HG02840 (cell line): ENCODE measurements around the gene TBX21.

Source experiments
- ATAC-seq: cut with Tn5 transposase; IDR thresholded peaks from one replicate; pipeline ENCODE4 v1.9.1; 2021; ENCODE audit warnings: mild to moderate bottlenecking, moderate library complexity, moderate number of reproducible peaks; ENCODE audit not compliant: unreplicated experiment, low FRiP score

The TBX21 gene

DNA sequence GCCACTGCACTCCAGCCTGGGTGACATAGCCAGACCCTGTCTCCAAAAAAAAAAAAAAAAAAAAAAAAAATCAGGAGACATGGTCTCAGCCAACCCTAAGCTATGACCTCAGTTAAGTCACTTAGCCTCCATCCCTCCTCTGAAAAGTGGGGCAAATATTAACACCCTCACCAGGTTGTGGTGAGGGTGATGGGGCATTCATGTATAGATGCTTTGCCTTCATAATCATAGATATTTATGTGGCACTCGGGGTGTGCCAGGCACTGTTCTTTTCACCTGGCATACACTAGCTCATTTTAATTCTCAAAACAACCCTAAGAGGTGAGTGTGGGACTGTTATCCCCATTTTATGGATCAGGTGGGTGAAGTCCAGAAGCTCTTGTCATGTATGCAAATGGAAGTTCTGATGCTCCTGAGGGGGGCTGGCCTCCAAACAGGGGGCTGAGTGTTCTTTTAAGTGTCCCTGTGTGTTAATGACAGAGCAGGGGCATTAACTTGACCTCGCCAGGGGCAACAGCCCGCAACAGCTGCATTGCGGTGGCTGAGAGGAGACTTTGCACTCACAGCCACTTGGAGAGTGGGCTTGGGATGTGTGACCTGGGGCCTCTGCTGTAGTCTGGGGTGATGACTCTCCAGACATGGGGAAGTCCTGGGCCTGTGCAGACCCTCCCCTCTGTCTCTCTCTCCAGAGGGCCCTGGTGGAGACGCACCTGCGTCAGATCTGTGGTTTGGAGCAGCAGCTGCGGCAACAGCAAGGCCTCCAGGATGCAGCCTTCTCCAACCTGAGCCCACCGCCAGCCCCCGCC is 34.9 kb upstream of the TBX21 start:
- ATAC-seq, result no peak

DNA sequence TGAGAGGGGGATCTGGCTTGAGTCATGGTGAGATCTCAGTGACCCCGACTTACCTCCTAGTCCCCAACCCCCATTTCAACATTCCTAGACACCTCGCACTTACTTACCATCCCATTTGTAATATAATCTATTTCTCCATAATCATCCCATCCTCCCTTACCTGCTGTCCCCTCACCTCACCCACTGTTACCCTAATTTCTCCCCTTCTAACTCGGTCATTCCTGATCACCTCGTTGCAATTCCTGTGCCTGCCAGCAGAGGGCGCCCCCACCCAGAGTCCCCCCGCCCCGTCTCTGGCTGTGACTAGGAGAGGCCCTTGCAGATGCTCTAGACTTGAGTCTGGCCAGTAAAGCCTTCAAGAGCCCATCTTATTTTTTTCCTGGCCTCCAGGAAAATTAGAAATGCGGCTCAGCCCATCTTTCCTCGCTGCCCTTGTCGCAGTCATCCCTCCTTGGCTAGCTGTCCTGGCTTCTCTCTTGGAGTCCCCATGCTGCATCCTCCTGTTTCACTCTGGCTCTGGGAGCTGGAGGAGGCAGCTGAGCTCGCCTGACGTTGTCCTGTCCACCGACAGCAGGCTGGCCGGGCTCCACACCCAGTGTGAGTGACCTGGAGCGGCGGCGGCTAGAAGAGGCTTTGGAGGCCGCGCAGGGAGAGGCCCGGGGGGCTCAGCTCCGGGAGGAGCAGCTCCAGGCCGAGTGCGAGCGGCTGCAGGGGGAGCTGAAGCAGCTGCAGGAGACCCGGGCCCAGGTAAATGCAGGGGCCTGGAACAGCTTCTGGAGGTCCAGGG is 34.1 kb upstream of the TBX21 start:
- ATAC-seq, result no peak

DNA sequence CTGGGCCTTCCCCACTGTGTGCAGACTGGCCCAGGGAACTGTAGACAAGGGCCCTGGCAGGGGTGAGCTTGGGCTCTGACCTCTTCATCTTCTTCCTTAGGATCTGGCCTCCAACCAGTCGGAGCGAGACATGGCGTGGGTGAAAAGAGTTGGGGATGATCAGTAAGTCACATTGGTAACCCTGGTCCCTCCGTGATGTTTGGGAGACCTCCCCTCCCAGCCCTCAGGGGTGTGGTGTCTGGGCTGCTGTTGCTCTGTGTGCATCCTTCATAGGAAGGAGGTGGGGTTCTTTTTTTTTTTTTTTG is 33.5 kb upstream of the TBX21 start:
- ATAC-seq, result no peak

DNA sequence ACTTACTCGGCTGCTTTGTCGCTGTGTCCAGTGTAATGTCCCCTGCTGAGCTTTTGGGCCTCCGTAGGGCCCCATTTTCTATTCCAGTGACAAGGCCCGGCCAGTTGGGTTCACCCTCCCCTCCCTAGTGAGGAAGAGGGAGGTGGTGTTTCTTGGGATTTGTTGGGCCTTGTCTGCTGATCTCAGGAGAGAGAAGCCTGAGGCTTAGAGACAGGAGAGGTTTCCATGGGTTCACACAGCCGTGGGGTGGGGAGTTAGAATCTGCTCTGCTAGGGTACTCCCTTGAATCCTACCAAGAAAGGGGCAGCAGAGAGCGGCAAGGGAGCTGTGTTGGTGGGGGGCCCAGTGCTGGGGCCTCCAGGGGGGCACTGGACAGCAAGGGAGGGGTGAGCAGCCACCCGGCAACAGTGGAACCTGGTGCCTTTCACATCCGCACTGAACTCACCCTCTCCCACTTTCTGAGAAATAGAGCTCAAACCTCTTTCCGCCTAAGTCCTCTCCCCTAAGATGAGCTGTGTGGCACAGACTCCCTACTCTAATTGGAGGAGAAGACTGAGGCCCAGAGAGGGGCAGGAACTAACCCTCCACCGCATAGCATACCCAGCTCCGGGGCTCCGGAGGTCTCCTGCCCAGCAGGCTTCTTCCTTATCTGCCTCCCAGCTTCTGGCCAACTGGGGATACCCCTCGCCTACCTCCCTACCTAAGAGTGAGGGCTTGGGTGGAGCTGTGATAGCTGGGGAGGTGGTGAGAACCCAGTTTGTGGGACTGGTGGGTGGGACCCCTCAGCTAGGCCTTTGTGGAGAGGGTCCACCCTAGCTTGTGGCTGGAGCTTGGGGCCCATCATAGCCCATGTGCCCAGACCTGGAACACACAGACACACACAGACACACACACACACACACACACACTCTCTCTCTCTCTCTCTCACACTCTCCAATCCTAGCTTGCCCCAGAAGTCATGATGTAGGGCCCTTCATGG is 32.3 kb upstream of the TBX21 start:
- no peak for ATAC-seq

- ATAC-seq, result no peak
These were observed 31.4 kb upstream of the TBX21 start for GRCh38 chr17:47701608-47702007.

DNA sequence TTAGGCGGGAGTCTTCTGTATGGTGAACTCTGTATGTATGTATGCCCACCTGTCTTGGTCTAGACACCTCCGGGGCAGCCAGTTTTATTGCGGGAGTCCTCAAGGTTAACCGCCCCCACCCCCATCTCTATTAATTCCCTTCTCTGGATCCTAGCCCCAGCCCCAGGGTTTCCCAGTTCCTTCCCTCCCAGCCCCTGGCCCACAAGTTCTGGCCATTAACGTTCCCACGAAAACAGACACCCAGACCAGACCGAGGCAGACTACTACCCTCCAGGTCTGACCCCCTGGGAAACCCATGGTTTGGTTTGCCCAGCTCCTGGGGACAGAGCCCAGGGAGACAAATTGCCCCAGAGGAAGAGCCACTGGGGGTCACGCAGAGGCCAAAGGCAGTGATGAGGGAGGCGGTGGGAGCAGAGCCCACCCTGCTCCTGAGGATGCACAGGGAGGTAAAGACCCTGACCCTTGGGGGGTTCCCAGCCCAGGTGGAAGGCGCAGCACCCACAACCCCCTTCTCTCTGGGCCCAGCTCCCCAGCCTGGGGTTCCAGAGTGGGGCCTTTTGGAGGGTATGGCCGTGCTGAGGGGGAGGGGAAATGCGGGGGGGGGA is 30.5 kb upstream of the TBX21 start:
- ATAC-seq, result no peak

DNA sequence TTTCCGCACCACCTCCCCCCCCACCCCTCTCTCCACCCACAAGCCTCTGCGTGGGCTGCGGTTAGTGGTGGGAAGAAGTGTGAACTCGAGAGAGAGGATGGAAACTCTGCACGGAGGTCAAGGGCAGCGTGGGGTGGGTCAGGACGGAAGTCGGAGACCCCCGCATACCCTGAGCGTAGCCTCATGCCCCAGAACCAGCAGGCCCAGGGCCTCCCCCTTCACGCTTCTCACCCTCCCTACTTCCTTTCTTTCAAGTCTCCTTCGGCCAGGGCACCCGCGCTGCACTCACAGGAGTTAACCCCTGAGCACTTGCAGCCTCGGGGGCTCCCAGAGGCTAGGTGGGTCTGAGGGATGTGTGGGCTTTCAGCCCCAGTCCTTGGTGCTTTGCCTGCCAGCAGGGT is 29.8 kb upstream of the TBX21 start:
- ATAC-seq, result no peak

- ATAC-seq, result no peak
These were observed 29.4 kb upstream of the TBX21 start for GRCh38 chr17:47703671-47704070.

GRCh38 chr17:47704116-47704515 is 28.9 kb upstream of the TBX21 start:
- ATAC-seq, result no peak

DNA sequence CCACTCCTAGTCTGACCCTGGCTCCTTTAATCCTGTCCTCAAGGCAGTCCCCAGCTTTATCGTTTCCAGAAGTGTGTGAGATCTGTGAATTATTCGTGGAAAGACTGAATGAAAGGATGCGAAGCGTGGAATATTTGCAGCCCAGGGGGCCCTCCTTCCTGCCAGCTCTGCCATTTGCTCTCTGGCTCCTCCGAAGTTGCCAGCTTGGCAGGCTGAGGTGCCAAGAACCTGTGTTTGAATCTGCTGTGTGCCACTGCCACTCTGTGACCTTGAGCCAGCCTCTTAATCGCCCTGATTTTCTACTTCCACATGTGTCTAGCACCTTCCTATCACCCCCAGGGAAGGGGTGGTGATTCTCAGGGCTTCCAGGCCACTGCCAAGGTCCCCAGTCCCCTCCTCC is 28.3 kb upstream of the TBX21 start:
- ATAC-seq, result no peak

GRCh38 chr17:47705536-47706530 is 27.2 kb upstream of the TBX21 start:
- ATAC-seq, result no peak

- no peak for ATAC-seq
These were observed 25.8 kb upstream of the TBX21 start for GRCh38 chr17:47707056-47707804.

- no peak for ATAC-seq
These were observed 25.2 kb upstream of the TBX21 start for GRCh38 chr17:47707884-47708283.

GRCh38 chr17:47708312-47708863 is 24.6 kb upstream of the TBX21 start:
- ATAC-seq, result no peak

GRCh38 chr17:47708864-47709541 is 24.0 kb upstream of the TBX21 start:
- ATAC-seq, result no peak

GRCh38 chr17:47709594-47709993 is 23.4 kb upstream of the TBX21 start:
- ATAC-seq, result no peak

DNA sequence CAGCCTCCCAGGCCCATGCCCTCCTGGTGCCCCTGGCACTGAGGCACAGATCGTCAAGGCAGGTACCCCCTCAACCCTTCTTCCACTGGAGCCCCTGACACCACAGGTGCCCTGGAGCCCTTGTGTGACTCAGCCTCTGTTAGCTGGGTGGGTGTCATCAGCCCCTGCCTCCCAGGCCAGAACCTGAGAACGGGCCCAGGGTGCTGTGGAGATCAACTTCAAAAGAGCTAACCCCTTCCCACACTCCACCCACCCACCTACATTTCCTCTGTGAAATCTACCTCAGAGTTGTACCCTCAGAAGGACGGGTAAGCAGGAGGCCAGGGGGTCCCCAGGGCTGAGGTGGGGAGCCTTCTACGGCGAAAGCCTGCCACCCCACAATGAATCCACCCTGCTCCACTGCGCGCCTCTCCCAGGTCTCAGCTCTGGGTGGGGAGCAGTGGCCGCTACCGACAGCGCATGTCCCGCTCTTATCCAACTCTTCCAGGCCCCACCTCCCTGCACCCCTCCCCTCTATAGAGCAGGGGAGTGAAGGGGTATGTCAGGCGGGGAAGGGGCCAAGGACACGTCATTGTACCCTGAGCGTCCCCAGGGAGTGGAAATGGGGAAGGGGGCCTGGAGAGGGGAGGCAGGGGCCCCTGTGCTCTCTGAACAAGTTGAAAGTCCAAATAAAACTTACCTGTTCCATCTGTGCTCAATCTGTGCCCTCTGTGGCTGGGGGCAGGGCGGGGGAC is 21.5 kb upstream of the TBX21 start:
- ATAC-seq, result no peak
